ENCODE data around the gene LAMA5.

LAMA5 gene

DNA sequence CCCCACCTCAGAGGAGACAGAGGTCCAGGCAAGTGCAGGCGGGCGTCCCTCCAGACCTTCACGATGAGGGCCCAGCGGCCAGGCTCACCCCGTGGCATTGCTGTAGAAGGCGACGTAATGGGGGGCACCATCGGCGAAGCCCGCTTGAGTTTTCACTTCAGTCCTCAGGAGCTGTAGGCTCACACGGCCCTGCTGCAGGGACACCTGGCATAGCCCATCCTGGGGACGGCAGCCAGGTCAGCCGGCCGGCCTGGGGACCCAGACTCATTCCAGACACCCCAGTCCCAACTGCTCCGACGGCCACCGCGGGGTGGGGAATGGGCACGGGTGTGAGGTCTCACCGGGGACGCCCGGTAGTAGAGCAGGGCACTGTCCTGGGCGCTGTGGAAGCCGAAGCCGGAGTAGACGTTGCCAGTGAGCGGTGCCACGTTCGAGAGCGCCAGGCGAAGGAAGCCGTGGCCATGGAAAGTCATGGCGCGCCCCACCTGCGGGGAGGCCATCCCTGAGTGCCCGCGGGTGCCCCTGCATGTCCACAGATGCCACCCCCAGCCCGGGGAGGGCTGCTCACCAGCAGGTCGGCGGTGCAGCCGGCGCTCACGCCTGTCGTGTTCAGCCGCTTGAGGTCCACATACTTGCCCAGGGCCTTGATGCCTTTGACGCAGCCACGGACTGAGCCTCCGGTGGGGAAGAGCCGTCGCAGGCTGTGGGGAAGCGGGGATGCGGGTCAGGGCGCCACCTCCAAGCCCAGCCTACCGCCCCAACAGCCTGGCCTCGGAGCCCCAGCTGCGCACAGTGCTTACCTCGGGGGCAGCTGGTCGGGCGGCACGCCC, 55.1 kb downstream of the LAMA5 start:
- DNase-seq = no peak

DNA sequence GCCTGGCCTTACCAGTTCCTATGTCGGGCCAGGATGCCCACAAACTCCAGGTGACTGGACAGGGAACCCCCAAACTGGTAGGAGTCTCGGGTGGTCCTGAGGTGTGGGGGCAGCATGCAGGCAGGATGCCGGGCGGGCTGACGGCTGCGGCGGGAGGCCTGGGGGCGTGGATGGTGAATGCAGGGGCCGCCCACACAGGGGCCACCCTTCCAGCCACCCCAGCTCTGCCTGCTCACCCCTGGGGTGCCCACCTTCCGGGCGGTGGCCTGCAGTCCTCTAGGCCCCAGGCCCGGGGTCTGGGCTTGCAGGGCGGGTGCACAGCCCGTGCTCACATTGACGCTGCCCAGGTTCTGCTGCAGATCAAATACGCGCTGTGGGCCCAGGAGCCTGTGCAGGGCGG, 56.0 kb downstream of the LAMA5 start:
- no peak for DNase-seq

DNA sequence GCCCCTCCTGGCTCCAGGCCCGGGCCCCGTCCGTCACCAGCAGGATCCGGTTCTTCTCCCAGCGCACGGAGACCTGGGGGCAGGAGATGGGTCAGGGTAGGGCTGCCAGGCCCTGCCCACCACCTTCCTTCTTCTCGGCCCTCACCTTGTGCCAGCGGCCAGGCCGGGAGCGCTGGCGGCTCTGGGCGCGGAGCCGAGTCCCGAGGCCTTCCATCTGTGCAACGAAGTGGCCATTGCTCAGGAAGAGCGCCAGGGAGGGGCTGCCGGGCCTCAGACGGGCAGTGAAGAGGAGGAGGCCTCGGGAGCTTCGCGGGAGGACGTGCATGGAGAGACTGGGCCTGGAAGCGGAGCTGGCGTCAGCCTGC, 56.4 kb downstream of the LAMA5 start:
- DNase-seq = no peak

GRCh38 chr20:62309947-62310756, 57.0 kb downstream of the LAMA5 start:
- DNase-seq = no peak

DNA sequence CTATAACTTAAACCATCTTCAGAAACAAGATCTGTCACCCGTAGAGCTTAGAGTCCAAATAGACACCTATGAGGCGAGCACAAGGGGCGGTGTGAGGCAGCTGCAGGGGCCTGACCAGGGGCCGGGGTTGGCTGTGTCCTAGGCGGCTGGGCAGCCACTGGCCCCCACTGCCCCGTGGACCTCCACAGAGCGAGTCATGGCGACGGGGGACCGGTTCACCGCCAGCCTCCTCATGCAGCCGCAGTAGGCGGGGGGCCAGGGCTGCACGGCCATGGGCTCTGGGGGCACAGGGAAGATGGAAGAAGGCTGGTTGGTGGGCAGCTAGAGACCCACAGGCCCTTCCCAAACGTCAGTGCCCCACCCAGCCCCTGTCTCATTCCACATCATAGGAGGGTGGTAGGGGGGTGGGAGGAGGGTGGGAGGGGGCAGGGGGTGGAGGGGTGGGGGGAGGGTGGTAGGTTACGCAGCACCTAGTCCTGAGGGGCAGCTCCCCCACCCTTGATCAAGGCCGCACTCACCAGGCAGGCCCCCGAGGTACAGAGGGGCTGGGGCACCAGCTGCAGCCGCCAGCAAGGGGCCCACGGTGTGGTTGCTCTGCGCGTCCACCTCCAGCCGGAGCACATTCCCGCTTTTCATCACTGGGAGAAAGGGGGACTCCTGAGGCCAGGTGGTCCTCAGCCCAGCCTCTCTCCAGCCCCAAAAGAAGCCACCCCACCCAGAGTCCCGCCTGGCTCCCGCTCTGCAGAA, 57.7 kb downstream of the LAMA5 start:
- no peak for DNase-seq

GRCh38 chr20:62308102-62308822, 58.9 kb downstream of the LAMA5 start:
- no peak for DNase-seq

DNA sequence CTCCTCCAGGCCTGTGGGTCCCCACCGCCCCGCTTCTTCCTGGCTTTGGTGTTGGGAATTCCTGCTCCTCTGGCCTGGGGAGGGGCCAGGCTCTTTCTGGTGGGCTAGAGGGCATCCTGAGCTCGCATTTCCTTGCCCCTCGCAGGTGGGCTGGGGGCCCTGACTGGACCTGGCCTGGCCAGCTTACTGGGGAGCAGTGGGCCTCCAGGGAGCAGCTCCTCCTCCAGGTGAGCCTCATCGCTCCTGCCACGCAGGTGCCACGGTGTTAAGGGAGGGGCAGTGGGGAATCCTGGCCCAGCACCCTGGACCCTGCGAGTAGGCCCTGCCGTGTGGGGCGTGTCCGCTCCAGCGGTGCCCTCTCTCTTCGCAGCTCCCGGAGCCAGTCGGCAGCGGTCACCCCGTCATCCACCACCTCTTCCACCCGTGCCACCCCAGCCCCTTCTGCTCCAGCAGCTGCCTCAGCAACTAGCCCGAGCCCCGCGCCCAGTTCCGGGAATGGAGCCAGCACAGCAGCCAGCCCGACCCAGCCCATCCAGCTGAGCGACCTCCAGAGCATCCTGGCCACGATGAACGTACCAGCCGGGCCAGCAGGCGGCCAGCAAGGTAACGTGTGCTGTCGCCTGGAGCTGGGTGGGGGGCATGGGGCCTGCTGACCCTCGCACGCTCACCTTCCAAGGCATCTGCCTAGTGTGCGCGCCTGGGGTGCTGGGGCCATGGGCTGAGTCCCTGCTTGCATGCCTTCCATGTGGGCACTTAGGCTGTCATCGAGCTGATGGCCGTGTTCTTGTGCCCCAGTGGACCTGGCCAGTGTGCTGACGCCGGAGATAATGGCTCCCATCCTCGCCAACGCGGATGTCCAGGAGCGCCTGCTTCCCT, 59.6 kb downstream of the LAMA5 start:
- no peak for DNase-seq

DNA sequence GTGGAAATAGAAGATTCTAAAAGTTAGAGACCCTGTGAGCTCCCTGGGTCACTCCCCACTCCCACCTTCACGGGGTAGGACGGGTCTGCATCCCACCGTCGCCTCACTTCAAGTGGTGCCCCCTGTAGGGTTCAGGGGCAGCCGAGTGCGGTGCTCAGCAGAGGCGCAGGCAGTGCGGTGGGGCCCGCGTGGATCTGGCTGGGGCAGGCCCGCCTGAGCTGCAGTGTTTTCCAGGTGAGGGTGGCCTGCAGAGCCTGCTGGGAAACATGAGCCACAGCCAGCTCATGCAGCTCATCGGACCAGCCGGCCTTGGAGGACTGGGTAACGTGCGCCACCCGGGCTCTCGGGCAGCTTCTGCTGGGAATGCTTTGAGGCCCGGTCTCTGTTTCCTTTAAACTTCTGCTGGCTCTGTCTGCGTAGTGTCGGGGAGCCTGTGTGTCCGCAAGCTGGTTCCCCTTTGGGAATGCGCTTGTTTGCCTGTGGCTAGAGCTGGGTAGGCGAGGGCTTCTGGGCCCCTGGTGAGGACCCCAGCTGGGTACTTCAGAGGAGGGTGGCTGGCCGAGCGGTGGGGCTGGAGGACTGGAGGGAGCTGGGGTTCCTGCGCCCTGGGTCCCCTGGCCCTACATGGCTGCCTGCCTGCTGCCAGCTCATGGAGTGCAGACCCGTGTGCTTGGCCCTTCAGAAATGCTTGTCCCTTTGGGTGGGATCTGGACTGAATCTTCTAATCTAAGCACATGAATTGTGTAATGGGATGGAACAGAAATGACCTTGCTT, 60.5 kb downstream of the LAMA5 start:
- DNase-seq = no peak

DNA sequence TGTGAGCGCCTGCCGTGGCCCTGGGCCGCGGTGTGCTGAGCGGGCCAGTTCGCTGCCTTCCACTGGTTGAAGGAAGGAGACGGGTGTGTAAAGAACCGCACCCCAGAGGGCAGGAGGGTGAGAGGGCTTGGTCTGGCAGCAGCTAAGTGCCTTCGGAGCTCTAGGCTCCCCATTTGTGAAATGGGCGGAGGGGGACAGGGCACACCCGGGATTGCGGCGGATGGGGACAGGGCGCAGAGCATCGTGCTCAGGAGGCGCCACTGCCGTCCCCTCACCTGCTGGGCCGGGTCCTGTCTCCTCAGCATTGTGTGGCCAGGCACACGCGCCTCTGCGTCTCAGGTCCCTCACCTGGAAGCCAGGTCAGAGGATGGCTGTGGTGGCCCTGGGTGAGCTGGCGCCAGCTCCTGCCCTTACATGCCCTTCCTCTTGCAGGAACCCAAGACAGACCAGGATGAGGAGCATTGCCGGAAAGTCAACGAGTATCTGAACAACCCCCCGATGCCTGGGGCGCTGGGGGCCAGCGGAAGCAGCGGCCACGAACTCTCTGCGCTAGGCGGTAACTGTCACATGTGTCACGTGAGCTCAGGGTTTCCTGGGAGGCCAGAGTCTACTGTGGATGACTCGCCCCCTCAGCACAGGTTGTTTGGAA, 61.2 kb downstream of the LAMA5 start:
- no peak for DNase-seq

- no peak for DNase-seq
Observed at GRCh38 chr20:62305149-62305764, 61.9 kb downstream of the LAMA5 start.

- no peak for DNase-seq
Observed at GRCh38 chr20:62304331-62305148, 62.6 kb downstream of the LAMA5 start.

DNA sequence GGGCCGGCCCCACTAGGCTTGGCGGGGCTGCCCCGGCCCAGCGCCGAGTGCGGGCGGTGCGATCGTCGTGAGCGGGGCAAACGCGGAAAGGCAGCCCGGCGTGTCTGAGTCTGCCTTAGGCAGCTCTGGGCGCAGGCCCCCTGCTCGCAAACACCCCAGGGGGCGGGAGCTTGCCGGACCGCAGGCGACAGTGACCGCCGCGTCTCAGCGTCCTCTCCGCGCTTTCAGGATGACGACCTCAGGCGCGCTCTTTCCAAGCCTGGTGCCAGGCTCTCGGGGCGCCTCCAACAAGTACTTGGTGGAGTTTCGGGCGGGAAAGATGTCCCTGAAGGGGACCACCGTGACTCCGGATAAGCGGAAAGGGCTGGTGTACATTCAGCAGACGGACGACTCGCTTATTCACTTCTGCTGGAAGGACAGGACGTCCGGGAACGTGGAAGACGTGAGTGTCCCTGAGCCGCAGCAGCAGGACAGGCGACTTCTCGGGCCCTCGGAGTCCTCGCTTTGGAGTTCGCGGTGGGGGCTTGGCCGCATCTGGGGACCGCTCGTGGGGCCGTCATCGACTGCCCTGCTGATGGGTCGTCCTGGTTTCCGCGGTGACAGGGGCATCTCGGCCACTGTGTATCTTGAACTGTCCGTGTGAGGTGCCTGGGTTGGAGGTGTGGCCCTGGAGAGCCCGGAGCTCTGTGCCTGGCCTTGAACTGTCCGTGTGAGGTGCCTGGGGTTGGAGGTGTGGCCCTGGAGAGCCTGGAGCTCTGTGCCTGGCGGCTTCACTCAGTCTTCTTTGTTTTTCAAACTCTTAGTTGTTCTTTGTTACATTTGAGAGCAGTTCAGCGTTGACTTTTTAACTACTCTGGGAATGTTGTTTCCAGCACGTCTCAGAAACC, 63.5 kb downstream of the LAMA5 start:
- no peak for DNase-seq

- DNase-seq = no peak
Observed at GRCh38 chr20:62303062-62303339, 64.1 kb downstream of the LAMA5 start.

DNA sequence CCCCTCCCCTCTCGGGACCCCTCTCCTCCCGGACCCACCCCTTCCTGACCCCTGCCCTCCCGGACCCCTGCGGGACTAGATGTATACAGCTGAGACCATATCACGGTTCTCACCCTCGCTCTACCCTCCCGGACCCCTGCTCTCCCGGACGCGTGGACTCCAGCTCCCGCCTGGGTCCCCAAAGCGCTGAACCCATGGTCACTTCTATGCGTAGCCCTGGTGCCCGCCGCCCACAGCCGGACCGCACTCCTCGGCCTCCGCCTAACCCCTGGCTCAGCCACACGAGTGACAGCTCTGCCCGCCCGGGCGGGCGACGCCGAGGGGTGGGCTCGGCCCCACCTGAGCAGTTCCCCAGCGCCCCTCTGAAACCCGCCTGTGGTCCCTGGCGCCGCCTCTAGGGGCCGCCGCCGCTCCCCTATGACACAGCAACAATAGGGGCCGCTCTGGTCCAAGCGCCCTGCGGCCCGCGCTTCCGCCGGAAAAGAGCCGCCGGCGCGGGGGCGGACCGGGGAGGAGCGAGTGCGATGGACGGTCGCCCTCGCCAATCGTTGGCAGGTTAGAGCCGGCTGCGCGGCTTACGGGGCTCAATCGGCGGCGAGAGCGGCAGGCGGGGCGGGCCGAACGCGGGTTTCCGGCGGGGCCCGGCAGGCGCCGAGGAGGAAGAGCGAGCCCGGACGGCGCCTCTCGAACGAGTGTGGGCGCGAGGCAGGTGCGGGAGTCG, 64.6 kb downstream of the LAMA5 start, which contains the start of gene ADRM1:
Gene ADRM1 (plus strand): TSS at position 657 of the 721 bp plus-strand sequence. CDS start 572 bp downstream, outside the sequence.
- peak; percentile 90 for DNase-seq

DNA sequence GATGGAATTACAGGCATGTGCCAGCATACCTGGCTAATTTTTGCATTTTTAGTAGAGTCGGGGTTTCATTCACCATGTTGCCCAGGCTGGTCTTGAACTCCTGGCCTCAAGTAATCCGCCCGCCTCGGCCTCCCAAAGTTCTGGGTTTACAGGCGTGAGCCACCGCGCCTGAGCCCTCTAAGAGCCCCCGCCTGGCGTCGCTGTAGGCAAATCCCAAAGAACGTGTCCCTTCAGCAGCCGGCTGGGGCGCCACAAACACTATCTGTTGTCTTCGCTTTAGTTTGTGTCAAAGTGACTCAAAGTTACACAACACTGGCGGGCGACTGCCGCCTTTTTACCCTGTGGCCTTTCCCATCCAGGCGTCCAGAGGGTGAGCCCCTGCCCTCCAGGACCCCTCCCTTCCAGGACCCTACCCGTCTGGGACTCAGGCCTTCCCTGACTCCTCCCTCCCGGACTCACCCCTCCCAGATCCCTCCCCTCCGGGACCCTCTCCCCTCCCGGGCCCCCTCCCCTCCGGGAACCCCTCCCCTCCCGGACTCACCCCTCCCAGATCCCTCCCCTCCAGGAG, 65.3 kb downstream of the LAMA5 start:
- DNase-seq = peak; percentile 92

DNA sequence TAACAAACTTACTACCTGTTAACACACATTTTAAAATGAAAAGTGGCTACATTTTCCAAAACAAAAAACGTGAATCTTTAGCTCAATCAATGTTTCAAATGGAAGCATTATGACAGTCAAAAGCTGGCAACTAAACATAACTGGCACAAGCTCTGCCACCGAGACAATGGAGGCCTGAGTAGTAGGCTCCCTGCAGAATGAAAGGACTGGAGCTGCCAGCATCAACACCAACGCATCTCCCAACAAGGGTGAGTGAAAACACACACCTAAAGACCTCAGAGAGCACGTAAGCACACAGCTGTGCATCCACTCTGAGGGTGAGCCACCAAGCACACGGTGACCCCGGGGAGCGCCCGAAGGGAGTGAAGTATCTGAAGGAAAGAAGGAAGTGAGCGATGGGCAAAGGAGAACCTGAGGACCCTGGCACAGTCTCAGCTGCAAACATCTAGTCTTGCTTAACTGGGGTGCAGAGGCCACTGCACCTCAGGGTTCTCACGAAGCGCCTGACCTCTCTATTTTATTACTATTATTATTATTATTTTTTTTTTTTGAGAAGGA, 65.9 kb downstream of the LAMA5 start:
- DNase-seq = no peak

- no peak for DNase-seq
Observed at GRCh38 chr20:62300319-62300718, 66.8 kb downstream of the LAMA5 start.
